Measurements from ENCODE around the gene MAP1LC3B2. TPM values are rescaled to one million over a fixed set of nuclear protein-coding genes. Genes with fewer than 3 reads are reported as not detected.
A peak's percentile ranks its signal among the peaks of the same experiment; 100 is the strongest.

The MAP1LC3B2 gene
- 2.3 TPM for polyA plus RNA-seq
- long read RNA-seq, donor 1: 0 reads
- long read RNA-seq, donor 2: 0 reads
- long read RNA-seq, donor 3: 0 reads
- long read RNA-seq, donor 4: 0 reads
- long read RNA-seq, donor 5: 0 reads
- long read RNA-seq, donor 6: 0 reads
- long read RNA-seq, donor 7: 0 reads
- long read RNA-seq, donor 8: 0 reads
- long read RNA-seq, donor 9: 0 reads
- long read RNA-seq, donor 10: 0 reads
- long read RNA-seq, donor 11: 0 reads

DNA sequence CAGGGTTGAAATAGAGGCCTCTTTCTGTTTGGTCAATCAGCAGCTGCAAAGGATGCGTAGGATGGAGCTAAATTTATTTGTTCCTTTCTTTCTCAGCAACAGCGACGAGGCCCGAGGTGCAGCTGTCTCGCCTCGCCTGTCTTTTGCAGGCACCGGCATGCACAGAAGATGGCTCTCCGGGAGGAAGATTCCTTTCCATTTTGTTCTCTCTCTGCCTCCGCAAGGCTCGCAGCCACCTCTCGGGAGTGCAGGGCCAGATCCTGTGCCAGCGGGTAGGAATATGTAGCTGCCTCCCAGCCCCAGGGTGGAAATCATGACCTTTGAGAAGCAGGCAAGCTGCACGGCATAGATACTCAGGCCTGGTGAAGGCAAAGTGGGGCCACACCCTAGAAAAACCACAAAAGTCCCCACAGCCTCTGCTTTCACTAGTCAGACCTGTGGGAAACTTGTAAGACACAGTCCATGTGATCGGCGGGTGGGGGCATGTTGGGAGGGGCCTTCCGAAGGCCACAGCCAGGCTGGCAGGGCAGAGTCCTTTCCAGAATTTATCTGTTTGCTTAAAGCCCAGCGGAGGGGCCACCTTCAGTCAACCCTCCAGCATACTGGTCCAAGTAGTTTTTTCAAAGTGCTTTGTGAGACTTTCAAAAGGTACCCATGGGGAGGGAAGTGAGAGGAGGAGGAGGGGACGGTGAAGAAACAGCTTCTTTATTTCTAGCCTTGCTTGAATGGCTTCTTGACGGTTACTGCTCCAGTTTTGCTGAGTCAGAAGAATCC is at the start of gene MAP1LC3B2:
TSS of gene MAP1LC3B2 (plus strand) at position 220 of the 774 bp plus-strand sequence. CDS start 16,562 bp downstream, outside the sequence.
- H3K9me3 ChIP-seq (ENCODE audit: control insufficient read depth, low read depth, low read length): peaks cover 7% of the 10 kb centered on the region
- peak within 1 kb of the TSS; percentile 77 for H3K27ac ChIP-seq (ENCODE audit: low read length)
- WGBS (ENCODE audit: insufficient coverage, low lambda C conversion rate): no CpG with 5 or more reads among the region's 19 CpGs
- H3K4me1 ChIP-seq (ENCODE audit: control insufficient read depth, insufficient read depth, low read length): peaks cover 20% of the 10 kb centered on the region
- H3K4me3 ChIP-seq (ENCODE audit: low read length): peak within 1 kb of the TSS; percentile 5
- peak; percentile 95 to 98 for DNase-seq
- no peaks in the 10 kb centered on the region for H3K36me3 ChIP-seq (ENCODE audit: control insufficient read depth, insufficient read depth, low read length)
- H3K27me3 ChIP-seq (ENCODE audit: control insufficient read depth, insufficient read depth, low read length): no peaks in the 10 kb centered on the region

DNA sequence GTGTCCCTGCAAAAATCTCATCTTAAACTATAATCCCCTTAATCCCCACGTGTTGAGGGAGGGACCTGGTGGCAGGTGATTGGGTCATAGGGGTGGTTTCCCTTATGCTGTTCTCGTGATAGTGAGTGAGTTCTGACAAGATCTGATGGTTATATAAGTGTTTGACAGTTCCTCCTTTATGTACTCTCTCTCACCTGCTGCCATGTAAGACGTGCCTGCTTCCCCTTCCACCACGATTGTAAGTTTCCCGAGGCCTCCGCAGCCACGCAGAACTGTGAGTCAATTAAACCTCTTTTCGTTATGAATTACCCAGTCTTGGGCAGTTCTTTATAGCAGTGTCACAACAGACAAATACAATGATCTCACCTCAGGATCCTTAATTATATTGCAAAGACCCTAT is 45.2 kb upstream of the MAP1LC3B2 start:
- no peak for DNase-seq
- no CpG with 5 or more reads among the region's 8 CpGs for WGBS (ENCODE audit: insufficient coverage, low lambda C conversion rate)

DNA sequence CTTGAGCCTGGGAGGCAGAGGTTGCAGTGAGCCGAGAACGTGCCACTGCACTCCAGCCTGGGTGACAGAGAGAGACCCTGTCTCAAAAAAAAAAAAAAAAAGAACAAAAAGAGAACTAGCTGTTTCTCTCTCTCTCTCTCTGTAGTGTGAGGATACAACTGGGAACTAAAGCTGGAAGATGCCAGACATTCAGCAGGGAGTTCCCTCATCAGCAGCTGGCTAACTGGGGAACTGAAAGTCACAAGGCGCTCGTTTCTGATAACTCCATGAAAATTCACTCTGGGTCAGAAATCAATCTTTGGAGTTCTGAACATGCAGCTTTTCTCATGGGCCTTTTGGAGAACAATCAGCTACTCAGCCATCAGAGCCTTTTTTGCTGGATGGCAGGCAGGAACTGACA is 43.5 kb upstream of the MAP1LC3B2 start:
- DNase-seq: no peak
- WGBS (ENCODE audit: insufficient coverage, low lambda C conversion rate): no CpG with 5 or more reads among the region's 4 CpGs
- Histone ChIP-seq H3K4me3 (ENCODE audit: low read length) (no peak overlapping the region), H3K36me3 (ENCODE audit: control insufficient read depth, insufficient read depth, low read length) (no peaks in the 10 kb centered on the region), H3K27ac (ENCODE audit: low read length) (no peak overlapping the region), H3K9me3 (ENCODE audit: control insufficient read depth, low read depth, low read length) (no peaks in the 10 kb centered on the region), H3K27me3 (ENCODE audit: control insufficient read depth, insufficient read depth, low read length) (no peaks in the 10 kb centered on the region), H3K4me1 (ENCODE audit: control insufficient read depth, insufficient read depth, low read length) (no peaks in the 10 kb centered on the region)

More for the DNA sequence above, 45.2 kb upstream of the MAP1LC3B2 start:
- no peak overlapping the region for H3K27ac ChIP-seq (ENCODE audit: low read length)
- no peaks in the 10 kb centered on the region for H3K9me3 ChIP-seq (ENCODE audit: control insufficient read depth, low read depth, low read length)
- H3K4me1 ChIP-seq (ENCODE audit: control insufficient read depth, insufficient read depth, low read length): no peaks in the 10 kb centered on the region
- H3K27me3 ChIP-seq (ENCODE audit: control insufficient read depth, insufficient read depth, low read length): no peaks in the 10 kb centered on the region
- H3K4me3 ChIP-seq (ENCODE audit: low read length): no peak overlapping the region
- no peaks in the 10 kb centered on the region for H3K36me3 ChIP-seq (ENCODE audit: control insufficient read depth, insufficient read depth, low read length)

DNA sequence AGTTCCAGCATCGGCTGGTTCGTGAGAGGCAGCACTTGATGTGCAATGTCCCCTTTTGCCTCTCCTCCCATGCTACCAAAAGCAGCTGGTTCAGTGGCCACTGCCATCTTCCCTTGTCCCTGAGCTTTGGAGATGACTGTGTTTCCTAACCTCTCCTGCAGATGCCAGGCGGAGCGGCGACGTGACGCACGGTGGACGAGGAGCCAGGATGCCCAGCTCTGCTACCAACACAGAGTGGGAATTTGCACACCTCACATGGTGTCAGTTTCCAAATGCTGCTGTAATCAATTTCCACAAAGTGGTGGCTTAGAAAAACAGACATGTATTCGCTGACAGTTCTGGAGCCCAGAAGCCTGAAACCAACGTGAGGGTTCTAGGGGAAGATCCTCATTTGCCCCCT is 42.5 kb upstream of the MAP1LC3B2 start:
- no peak overlapping the region for H3K27ac ChIP-seq (ENCODE audit: low read length)
- H3K27me3 ChIP-seq (ENCODE audit: control insufficient read depth, insufficient read depth, low read length): no peaks in the 10 kb centered on the region
- H3K36me3 ChIP-seq (ENCODE audit: control insufficient read depth, insufficient read depth, low read length): no peaks in the 10 kb centered on the region
- no peaks in the 10 kb centered on the region for H3K9me3 ChIP-seq (ENCODE audit: control insufficient read depth, low read depth, low read length)
- no peaks in the 10 kb centered on the region for H3K4me1 ChIP-seq (ENCODE audit: control insufficient read depth, insufficient read depth, low read length)
- WGBS (ENCODE audit: insufficient coverage, low lambda C conversion rate): no CpG with 5 or more reads among the region's 11 CpGs
- DNase-seq: no peak
- no peak overlapping the region for H3K4me3 ChIP-seq (ENCODE audit: low read length)

DNA sequence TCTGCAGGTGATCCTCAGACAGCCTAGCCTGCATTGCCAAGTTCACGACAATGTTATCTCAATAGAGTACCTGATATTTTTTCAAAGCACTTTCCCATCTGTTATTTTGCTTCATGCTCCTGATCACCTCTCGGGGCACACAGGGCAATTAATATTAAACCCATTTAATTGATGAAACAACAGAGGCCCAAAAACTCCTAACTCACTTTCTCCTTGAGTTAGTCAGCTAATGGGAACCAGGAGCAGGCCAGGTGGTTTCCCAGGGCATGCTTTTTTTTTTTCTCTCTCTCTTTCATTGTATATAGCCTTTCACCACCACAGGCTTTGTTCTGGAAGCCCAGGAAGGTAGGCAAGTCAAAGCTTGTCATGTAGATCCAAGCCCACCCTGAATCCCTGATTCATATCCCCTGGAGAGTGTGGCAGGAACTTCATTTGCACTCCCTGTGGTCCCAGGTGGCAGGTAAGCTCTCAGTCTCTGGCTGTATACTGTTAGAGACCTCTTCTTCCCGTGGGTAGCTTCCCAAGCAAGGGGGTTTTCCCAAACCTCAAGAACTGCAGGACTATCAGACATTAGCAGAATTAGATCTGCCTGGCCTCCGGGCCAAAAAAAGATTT is 41.6 kb upstream of the MAP1LC3B2 start:
- WGBS (ENCODE audit: insufficient coverage, low lambda C conversion rate): no CpG with 5 or more reads among the region's 4 CpGs
- DNase-seq: no peak

DNA sequence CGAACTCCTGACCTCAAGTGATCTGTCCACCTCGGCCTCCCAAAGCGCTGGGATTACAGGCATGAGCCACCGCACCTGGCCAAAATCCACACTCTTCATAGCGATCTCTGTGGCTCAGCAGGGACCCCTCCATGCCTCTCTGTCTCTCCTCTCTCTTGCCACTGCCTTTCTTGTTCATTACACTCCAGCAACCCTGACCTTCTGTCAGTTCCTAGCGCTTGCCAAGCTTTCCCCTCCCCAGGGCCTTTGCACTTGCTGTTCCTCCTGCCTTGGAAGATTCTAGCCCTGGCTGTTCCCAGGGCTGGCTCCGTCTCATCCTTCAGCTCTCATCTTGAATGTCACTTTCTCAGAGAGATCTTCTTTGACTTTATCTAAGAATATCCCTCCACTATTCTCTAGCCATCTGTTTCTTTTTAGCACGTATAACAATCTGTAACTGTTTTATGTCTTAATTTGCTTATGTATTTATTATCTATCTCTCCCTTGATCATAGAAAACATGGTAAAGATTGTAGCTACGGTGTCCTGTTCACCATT is 38.9 kb upstream of the MAP1LC3B2 start:
- Histone ChIP-seq H3K9me3 (ENCODE audit: control insufficient read depth, low read depth, low read length) (no peaks in the 10 kb centered on the region), H3K4me1 (ENCODE audit: control insufficient read depth, insufficient read depth, low read length) (no peaks in the 10 kb centered on the region), H3K36me3 (ENCODE audit: control insufficient read depth, insufficient read depth, low read length) (no peaks in the 10 kb centered on the region), H3K27ac (ENCODE audit: low read length) (no peak overlapping the region), H3K4me3 (ENCODE audit: low read length) (no peak overlapping the region), H3K27me3 (ENCODE audit: control insufficient read depth, insufficient read depth, low read length) (no peaks in the 10 kb centered on the region)
- DNase-seq: no peak
- WGBS (ENCODE audit: insufficient coverage, low lambda C conversion rate): 89% methylated on average over 3 of the region's 9 CpGs

More for the DNA sequence above, 41.6 kb upstream of the MAP1LC3B2 start:
- Histone ChIP-seq H3K4me3 (ENCODE audit: low read length) (no peak overlapping the region), H3K27ac (ENCODE audit: low read length) (no peak overlapping the region), H3K27me3 (ENCODE audit: control insufficient read depth, insufficient read depth, low read length) (no peaks in the 10 kb centered on the region), H3K4me1 (ENCODE audit: control insufficient read depth, insufficient read depth, low read length) (no peaks in the 10 kb centered on the region), H3K36me3 (ENCODE audit: control insufficient read depth, insufficient read depth, low read length) (no peaks in the 10 kb centered on the region), H3K9me3 (ENCODE audit: control insufficient read depth, low read depth, low read length) (no peaks in the 10 kb centered on the region)

DNA sequence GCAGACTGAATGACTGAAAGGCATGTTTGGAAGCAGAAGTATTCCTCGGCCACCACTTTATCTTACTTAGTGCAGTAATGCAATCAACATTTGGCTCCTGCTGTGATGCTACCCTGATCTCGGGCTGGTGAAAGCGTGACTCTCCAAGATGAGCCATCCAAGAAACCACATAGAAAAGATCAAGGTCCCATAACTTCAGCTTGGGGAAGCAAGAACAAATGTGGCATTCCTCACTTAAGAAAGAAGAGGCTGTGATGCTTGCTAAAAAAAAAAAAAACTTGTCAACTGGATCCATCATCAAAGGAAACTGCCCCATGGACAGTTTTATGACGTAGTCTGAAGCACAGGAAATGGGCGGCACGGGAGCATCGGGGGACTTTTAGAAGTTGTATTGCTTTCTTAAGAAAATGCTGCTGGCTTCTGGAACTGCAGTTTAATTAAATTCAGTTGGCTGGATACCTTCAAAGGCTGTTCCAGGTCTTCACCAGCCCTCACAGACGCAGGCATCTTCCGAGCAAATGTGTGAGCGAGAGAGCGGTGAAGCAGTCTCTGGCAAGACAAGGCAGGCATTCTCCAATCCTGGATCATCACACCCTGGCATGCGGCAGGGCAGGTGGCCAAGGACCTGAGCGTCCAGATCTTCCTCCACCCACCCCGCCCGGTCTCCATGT is 38.2 kb upstream of the MAP1LC3B2 start:
- no peaks in the 10 kb centered on the region for H3K36me3 ChIP-seq (ENCODE audit: control insufficient read depth, insufficient read depth, low read length)
- no CpG with 5 or more reads among the region's 15 CpGs for WGBS (ENCODE audit: insufficient coverage, low lambda C conversion rate)
- H3K9me3 ChIP-seq (ENCODE audit: control insufficient read depth, low read depth, low read length): no peaks in the 10 kb centered on the region
- peaks cover 5% of the 10 kb centered on the region for H3K4me1 ChIP-seq (ENCODE audit: control insufficient read depth, insufficient read depth, low read length)
- DNase-seq: no peak
- no peak overlapping the region for H3K4me3 ChIP-seq (ENCODE audit: low read length)
- no peaks in the 10 kb centered on the region for H3K27me3 ChIP-seq (ENCODE audit: control insufficient read depth, insufficient read depth, low read length)
- H3K27ac ChIP-seq (ENCODE audit: low read length): no peak overlapping the region

DNA sequence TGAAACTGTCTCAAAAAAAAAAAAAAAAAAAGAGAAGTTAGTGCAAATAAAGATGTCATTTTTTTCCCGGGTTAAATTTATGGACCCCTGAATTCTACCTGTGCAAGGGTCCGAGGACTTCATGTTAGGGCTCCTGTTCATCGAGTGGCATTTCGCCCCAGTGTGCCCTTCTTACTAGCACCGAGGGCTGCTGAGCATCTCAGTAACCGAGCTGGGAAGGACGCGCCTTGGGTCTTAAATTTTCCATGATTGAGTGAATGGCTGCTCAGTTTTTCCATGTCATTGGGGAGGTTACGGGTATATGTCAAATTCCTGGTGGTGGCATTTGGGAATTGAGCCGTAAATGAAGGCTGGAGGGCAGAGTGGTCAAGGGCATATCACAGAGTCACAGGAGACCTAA is 34.9 kb upstream of the MAP1LC3B2 start:
- DNase-seq: no peak
- Histone ChIP-seq H3K27ac (ENCODE audit: low read length) (no peak overlapping the region), H3K9me3 (ENCODE audit: control insufficient read depth, low read depth, low read length) (no peaks in the 10 kb centered on the region), H3K4me3 (ENCODE audit: low read length) (no peak overlapping the region), H3K27me3 (ENCODE audit: control insufficient read depth, insufficient read depth, low read length) (no peaks in the 10 kb centered on the region), H3K36me3 (ENCODE audit: control insufficient read depth, insufficient read depth, low read length) (no peaks in the 10 kb centered on the region), H3K4me1 (ENCODE audit: control insufficient read depth, insufficient read depth, low read length) (peaks cover 13% of the 10 kb centered on the region)
- WGBS (ENCODE audit: insufficient coverage, low lambda C conversion rate): 82% methylated on average over 3 of the region's 10 CpGs

DNA sequence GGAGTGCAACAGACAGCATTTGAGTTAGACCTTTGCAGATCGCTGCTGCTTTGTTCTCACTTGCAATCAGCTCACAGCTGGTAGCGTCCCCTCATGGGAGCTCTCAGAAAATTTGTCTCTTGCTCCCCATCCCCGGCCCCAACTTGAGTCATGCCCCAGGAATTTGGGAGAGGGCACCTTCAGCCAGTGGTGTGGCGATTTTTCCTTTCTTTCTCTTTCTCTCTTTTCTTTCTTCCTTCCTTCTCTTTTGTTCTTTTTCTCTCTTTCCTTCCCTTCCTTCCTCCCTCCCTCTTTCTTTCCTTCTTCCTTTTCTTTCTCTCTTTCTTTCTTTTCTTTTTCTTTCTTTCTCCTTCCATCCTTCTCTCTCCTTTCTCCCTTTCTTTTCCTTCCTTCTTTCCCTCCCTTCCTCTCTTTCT is 34.2 kb upstream of the MAP1LC3B2 start:
- Histone ChIP-seq H3K27me3 (ENCODE audit: control insufficient read depth, insufficient read depth, low read length) (no peaks in the 10 kb centered on the region), H3K27ac (ENCODE audit: low read length) (no peak overlapping the region), H3K9me3 (ENCODE audit: control insufficient read depth, low read depth, low read length) (no peaks in the 10 kb centered on the region), H3K4me3 (ENCODE audit: low read length) (no peak overlapping the region), H3K36me3 (ENCODE audit: control insufficient read depth, insufficient read depth, low read length) (no peaks in the 10 kb centered on the region), H3K4me1 (ENCODE audit: control insufficient read depth, insufficient read depth, low read length) (peaks cover 13% of the 10 kb centered on the region)
- WGBS (ENCODE audit: insufficient coverage, low lambda C conversion rate): 83% methylated on average over 1 of the region's 4 CpGs
- DNase-seq: no peak

DNA sequence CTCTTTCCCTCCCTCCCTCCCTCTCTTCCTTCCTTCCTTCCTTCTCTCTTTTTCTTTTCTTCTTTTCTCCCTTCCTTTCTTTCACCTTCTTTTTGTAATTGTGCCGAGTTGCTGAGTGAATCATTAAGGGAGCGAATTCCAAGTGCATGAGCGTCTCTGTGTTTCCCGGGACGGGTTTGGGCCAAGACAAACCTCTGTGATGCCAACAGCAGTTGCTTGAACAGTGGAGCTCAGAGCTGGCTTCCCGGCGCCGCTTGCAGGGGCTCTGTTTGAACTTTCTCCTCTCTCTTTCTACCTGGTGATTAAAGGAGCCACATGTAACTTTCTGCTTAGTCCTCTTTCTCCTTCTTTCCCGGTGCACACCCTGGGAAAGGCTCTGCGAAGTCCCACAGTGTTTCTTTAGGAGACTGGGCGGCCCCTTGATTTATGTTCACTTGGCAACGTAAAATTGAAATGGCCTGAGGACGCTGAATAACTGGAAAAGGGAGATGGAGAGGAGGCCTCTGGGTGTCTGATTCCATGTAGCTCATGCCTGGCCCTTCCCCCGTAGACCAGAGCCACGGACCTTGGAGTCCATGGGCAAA is 33.7 kb upstream of the MAP1LC3B2 start:
- peak overlapping the region; percentile 16 for H3K27ac ChIP-seq (ENCODE audit: low read length)
- H3K4me3 ChIP-seq (ENCODE audit: low read length): no peak overlapping the region
- no peaks in the 10 kb centered on the region for H3K9me3 ChIP-seq (ENCODE audit: control insufficient read depth, low read depth, low read length)
- H3K4me1 ChIP-seq (ENCODE audit: control insufficient read depth, insufficient read depth, low read length): peaks cover 13% of the 10 kb centered on the region
- DNase-seq: peak in 1 of 2 donors; percentile 58
- H3K36me3 ChIP-seq (ENCODE audit: control insufficient read depth, insufficient read depth, low read length): no peaks in the 10 kb centered on the region
- H3K27me3 ChIP-seq (ENCODE audit: control insufficient read depth, insufficient read depth, low read length): no peaks in the 10 kb centered on the region
- WGBS (ENCODE audit: insufficient coverage, low lambda C conversion rate): no CpG with 5 or more reads among the region's 15 CpGs
